Measurements from ENCODE around the gene KCNMA1.

KCNMA1 gene

DNA sequence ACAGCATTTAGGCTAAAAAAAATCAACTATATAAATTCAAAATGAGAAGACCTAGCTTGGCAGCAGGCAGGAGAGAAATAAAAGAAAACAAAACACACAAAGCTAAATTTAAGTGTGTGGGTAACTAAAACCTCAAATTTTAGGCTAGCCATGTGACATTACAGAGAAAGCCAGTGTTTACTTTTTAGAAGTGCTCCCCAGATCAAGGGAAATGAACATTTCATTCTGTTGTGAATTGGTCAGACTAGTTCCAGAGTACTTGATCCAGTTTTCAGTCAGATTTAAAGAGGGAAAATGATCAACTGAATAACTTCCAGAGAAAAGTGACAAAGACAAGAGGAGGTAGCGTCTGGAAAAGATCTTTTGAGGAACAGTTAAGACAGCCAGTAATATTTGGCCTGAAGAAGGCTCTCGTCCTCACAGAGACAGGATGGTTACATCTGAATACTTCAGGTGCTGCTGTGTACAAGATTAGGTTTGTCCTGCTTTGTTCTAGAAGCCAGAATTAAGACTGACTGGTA, 563.4 kb downstream of the KCNMA1 start:
- no peaks in the 10 kb centered on the region for H3K4me1 Mint-ChIP-seq (ENCODE audit: low read depth)
- no peak overlapping the region for H3K27ac Mint-ChIP-seq
- no peak overlapping the region for H3K4me3 Mint-ChIP-seq
- H3K36me3 Mint-ChIP-seq (ENCODE audit: low read depth): no peaks in the 10 kb centered on the region
- no peaks in the 10 kb centered on the region for H3K9me3 Mint-ChIP-seq
- H3K27me3 Mint-ChIP-seq (ENCODE audit: low read depth): peaks cover 3% of the 10 kb centered on the region

DNA sequence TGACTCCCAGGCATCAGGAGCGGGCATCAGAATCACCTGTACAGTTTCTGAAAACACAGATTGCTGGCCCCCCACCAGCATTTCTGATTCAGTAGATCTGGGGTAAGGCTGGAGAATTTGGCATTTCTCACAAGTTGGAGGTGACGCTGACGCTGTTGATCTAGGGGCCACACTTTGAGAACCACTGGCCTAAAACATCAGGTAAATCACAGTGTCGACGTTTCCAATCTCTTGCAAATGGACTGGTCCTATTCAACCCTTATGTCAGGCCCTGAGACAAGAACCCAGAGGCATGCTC, 564.0 kb downstream of the KCNMA1 start:
- Mint-ChIP-seq H3K36me3 (ENCODE audit: low read depth) (no peaks in the 10 kb centered on the region), H3K27me3 (ENCODE audit: low read depth) (peaks cover 3% of the 10 kb centered on the region), H3K27ac (no peak overlapping the region), H3K4me1 (ENCODE audit: low read depth) (no peaks in the 10 kb centered on the region), H3K4me3 (no peak overlapping the region), H3K9me3 (no peaks in the 10 kb centered on the region)

DNA sequence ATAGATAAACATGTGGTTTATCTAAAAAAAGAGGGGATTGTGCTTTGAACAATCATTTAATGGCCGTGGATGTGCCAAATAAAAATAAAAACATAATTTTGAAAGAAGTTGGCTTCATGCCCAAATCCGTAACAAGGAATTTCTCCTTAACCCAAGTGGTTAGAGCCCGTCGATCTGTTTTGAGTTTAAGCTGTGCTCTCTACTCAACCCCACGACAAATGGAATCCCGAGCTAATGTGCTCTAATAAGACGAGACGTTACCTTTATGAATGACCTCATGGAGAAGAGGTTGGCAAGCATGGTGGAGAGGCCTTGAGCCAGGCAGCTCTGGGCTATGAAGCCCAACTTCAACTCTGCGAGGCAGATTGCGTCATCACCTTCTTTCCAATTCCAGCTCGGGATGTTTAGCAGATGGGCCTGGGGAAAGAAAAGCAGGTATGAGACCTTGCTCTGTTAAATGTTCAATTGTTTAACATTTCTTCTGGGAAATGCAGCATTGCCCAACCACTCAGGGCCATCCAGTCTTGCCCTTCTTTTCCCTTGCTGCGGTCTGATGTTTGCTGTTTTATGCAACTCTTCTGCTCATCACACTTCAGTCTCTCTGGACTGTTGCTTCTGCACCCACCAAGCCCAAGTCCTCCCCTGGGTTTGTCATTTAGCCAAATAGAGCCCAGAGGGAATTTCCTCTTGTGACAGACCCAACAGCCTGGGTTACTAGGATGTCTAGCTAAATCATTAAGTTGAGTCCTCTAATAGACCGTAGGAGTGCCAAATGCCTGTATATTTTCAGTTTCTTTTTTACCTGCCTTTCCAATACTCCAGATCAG, 564.6 kb downstream of the KCNMA1 start:
- H3K4me1 Mint-ChIP-seq (ENCODE audit: low read depth): no peaks in the 10 kb centered on the region
- no peak overlapping the region for H3K4me3 Mint-ChIP-seq
- H3K36me3 Mint-ChIP-seq (ENCODE audit: low read depth): no peaks in the 10 kb centered on the region

DNA sequence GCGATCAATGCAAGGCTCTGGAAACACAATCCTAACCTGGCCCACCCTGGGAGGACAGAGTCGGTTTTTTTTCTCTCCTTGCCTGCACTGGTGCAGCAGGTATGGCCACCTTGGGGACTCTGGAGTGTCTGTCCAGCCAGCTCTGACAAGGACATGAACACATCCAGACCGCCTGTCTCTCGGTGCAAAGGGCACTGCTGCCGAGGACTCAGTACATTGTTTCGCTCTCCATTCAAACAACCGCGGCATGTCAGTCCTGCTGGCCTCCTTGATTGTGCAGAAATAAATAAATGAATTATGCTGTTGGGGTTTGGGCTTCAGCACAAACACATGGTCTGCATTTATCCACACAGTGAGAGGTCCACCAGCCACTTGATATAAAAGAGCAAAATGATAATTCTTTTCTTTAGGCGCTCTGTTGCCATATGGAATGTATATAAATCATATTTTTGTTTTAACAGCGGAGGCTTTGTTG, 565.2 kb downstream of the KCNMA1 start:
- Mint-ChIP-seq H3K27me3 (ENCODE audit: low read depth) (peaks cover 3% of the 10 kb centered on the region), H3K27ac (no peak overlapping the region), H3K4me3 (no peak overlapping the region), H3K36me3 (ENCODE audit: low read depth) (no peaks in the 10 kb centered on the region), H3K9me3 (no peaks in the 10 kb centered on the region), H3K4me1 (ENCODE audit: low read depth) (no peaks in the 10 kb centered on the region)

More for the DNA sequence above, 564.6 kb downstream of the KCNMA1 start:
- Mint-ChIP-seq H3K9me3 (no peaks in the 10 kb centered on the region), H3K27me3 (ENCODE audit: low read depth) (peaks cover 3% of the 10 kb centered on the region), H3K27ac (no peak overlapping the region)

DNA sequence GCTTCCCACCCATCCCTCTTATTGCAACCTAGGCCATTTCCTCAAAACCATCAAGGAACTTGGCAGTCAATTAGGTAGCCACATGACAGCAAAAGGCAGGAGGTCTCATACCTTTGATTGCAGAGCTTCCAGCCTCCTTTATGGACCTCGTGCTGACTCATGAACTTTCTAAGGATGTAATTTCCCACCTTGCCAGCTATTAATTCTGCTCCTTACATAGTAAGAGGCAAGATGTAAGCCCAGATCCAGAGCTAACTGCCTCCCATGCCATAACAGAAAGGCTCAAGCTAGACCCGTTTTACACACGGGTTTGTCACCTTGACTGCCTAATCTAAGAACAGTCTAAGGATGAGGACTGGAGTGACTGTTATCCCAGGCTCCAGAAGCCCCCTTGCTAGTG, 565.7 kb downstream of the KCNMA1 start:
- Mint-ChIP-seq H3K27me3 (ENCODE audit: low read depth) (peaks cover 3% of the 10 kb centered on the region), H3K4me1 (ENCODE audit: low read depth) (no peaks in the 10 kb centered on the region), H3K4me3 (no peak overlapping the region), H3K9me3 (no peaks in the 10 kb centered on the region), H3K27ac (no peak overlapping the region), H3K36me3 (ENCODE audit: low read depth) (no peaks in the 10 kb centered on the region)

DNA sequence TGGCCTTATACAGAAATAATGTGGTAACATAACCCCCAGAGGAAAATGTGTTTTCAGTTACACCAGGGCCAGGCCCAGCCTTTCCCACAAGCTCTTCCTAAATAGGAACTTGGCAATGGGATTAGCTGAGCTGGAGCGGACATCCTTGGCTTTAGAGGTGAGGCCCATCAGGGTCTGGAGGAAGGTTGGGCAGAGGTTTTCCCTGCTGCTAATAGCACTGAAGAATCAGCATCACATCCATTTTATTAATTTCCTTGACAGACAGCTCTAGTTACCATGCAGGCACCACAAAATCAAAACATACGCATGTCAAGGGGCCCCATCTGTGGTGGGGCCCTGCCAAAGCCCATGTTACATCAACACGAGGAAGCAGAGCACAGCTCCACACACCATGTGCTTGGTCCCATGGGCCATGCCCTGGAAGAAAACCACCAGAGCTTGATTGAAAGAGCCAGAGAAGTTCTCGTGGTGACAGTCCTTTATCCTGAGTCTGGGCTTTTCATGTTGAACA, 566.6 kb downstream of the KCNMA1 start:
- Mint-ChIP-seq H3K9me3 (no peaks in the 10 kb centered on the region), H3K36me3 (ENCODE audit: low read depth) (no peaks in the 10 kb centered on the region), H3K4me1 (ENCODE audit: low read depth) (no peaks in the 10 kb centered on the region), H3K27me3 (ENCODE audit: low read depth) (peaks cover 3% of the 10 kb centered on the region), H3K4me3 (no peak overlapping the region), H3K27ac (no peak overlapping the region)

DNA sequence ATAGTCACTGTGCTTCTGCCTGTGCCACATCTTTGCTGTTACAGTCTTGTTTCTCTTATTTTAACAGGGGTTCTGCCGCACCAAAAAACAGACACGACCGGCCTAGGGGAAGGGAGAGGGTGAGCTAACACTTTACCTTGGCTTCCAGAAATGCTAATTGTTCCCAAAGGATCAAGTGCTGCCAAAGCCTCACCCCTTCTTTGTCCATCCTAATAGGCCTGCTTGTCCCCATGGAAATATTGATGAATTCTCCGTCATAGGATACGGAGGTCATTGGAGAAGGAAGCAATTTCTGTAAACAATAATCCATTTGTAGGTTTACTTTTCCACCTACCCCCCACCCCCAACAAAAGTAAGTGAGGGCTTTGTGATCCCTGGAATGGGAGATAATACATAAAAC, 567.3 kb downstream of the KCNMA1 start:
- Mint-ChIP-seq H3K4me1 (ENCODE audit: low read depth) (no peaks in the 10 kb centered on the region), H3K27me3 (ENCODE audit: low read depth) (peaks cover 3% of the 10 kb centered on the region), H3K27ac (no peak overlapping the region), H3K9me3 (no peaks in the 10 kb centered on the region), H3K4me3 (no peak overlapping the region), H3K36me3 (ENCODE audit: low read depth) (no peaks in the 10 kb centered on the region)

DNA sequence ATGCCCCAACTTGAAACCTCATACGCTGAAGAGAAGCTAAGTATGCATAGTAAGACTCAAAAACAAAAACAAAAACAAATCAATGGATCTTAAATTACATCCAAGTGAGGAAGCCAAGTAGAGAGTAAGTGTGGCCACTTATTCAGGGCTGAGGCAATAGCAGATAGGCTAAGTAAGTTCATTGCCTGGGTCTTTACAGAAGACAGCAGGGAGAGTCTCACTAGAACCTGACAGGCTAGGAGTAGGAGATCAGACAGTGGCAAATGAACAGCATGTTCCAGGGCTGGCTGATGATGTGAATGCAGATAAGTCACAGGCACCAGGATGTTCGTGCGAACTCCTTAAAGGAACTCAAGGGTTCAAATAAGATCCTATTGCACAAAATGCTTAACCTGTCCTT, 568.6 kb downstream of the KCNMA1 start:
- H3K36me3 Mint-ChIP-seq (ENCODE audit: low read depth): no peaks in the 10 kb centered on the region
- H3K4me3 Mint-ChIP-seq: no peak overlapping the region
- no peak overlapping the region for H3K27ac Mint-ChIP-seq
- no peaks in the 10 kb centered on the region for H3K27me3 Mint-ChIP-seq (ENCODE audit: low read depth)
- no peaks in the 10 kb centered on the region for H3K4me1 Mint-ChIP-seq (ENCODE audit: low read depth)
- no peaks in the 10 kb centered on the region for H3K9me3 Mint-ChIP-seq

DNA sequence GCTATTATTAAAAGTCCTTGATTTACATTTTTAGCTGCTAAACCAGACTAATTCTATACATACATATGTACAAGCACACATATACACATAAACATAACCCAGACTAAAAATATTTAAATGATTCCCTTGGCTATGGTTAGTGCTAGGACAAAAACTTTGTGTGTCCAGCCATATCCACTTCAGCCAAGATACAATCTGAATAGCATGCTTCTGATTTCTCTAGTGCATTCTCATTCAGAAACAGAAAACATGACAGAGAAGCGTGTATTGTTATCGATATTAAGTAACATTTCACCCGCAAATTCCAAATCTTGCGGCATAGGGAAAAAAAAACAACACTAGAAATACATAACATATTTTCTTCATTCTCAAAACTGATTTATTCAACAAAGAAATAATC, 569.3 kb downstream of the KCNMA1 start:
- H3K36me3 Mint-ChIP-seq (ENCODE audit: low read depth): no peaks in the 10 kb centered on the region
- H3K9me3 Mint-ChIP-seq: no peaks in the 10 kb centered on the region
- H3K27ac Mint-ChIP-seq: no peak overlapping the region
- no peak overlapping the region for H3K4me3 Mint-ChIP-seq
- H3K4me1 Mint-ChIP-seq (ENCODE audit: low read depth): no peaks in the 10 kb centered on the region
- no peaks in the 10 kb centered on the region for H3K27me3 Mint-ChIP-seq (ENCODE audit: low read depth)

DNA sequence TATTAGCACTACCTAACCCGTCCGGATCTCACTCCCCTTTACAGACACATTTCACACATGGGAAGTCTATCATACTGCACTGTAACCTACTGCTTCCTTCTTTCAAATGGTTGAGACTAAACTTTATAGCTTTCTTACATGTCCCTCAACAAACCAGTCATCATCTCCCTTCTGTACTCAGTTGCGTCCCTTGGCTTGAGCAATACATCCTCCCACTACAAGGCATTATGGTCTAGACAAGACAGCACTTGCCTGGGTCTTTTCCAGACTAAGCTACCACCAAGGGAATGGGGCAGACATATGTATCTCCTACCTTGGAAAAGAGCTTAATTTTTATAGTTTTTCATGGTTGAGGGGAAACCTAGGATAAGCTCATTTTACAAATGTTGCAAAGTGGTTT, 575.2 kb downstream of the KCNMA1 start:
- Mint-ChIP-seq H3K36me3 (ENCODE audit: low read depth) (no peaks in the 10 kb centered on the region), H3K4me1 (ENCODE audit: low read depth) (no peaks in the 10 kb centered on the region), H3K9me3 (no peaks in the 10 kb centered on the region), H3K27ac (no peak overlapping the region), H3K4me3 (no peak overlapping the region), H3K27me3 (ENCODE audit: low read depth) (no peaks in the 10 kb centered on the region)

DNA sequence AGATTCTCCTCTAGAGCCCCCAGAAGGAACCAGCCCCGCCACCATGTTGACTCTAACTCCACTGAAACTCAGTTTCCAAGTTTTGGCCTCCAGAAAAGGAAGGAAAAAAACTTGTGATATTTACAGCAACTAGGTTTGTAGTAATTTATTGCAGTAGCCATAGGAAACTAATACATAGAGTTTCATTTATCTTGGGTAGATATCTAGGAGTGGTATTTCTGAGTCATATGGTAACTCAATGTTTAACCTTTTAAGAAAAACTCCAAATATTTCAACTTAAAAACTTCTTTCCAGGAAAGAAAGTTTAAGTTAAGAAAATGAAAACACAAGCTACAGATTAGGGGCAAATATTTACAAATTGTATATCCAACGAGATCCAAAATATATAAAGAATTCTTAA, 576.7 kb downstream of the KCNMA1 start:
- Mint-ChIP-seq H3K9me3 (no peaks in the 10 kb centered on the region), H3K4me3 (no peak overlapping the region), H3K36me3 (ENCODE audit: low read depth) (no peaks in the 10 kb centered on the region), H3K27ac (no peak overlapping the region), H3K4me1 (ENCODE audit: low read depth) (no peaks in the 10 kb centered on the region), H3K27me3 (ENCODE audit: low read depth) (no peaks in the 10 kb centered on the region)

DNA sequence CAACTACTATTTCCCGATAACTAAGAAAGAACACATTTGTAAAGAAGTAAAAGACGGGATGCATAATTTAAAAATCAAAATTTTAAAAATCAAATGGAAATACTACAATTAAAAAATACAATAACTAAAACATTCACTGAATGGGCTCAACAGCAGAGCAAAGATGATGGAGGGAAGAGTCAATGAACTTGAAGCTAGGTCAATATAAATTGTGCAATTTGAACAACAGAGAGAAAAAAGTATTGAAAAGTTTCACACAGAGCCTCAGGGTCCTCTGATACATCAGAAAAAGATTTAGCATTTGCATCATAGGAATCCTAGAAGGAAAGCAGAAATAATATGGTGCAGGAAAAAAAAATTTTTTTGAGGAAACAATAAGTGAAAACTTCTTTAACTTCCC, 581.0 kb downstream of the KCNMA1 start:
- no peaks in the 10 kb centered on the region for H3K9me3 Mint-ChIP-seq
- no peak overlapping the region for H3K27ac Mint-ChIP-seq
- H3K27me3 Mint-ChIP-seq (ENCODE audit: low read depth): no peaks in the 10 kb centered on the region
- no peak overlapping the region for H3K4me3 Mint-ChIP-seq
- H3K36me3 Mint-ChIP-seq (ENCODE audit: low read depth): no peaks in the 10 kb centered on the region
- H3K4me1 Mint-ChIP-seq (ENCODE audit: low read depth): no peaks in the 10 kb centered on the region

DNA sequence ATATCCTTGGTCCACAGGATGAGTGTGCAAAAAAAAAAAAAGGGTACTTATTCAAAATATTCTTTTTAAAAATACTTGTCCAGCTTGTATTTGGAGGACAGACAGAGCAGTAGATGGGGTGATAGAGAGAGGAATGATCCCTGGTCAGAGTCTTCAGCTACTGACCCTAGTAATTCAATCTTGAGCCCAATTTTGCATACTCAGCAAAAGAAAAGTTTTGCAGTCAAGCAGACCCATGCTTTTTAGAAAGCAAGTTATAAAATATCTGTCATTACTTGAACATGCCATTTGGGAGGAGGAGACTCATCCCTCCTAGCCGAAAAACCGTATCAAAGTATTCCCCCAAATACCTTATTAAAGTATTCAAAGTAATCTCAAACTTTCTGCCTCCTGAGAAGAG, 585.0 kb downstream of the KCNMA1 start:
- Mint-ChIP-seq H3K9me3 (no peaks in the 10 kb centered on the region), H3K4me3 (no peak overlapping the region), H3K27me3 (ENCODE audit: low read depth) (no peaks in the 10 kb centered on the region), H3K27ac (no peak overlapping the region), H3K36me3 (ENCODE audit: low read depth) (no peaks in the 10 kb centered on the region), H3K4me1 (ENCODE audit: low read depth) (no peaks in the 10 kb centered on the region)

DNA sequence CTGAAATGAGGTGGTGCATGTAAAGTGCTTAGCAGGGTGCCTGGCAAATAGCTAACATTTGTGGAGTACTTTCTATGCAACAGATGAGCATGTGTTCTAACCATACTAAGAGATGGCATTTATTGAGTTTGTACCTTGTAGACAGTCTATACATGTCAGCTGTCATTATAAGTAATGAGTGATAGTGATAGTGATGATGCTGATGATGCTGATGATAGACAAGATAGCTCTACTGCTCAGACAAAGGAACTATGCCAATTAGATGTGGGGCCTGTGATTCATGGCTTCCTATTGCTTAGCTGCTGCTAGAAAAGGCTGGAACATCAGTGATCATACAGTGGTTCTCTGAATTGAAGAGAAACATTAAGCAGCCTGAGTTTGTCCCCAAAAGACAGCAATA, 585.8 kb downstream of the KCNMA1 start:
- Mint-ChIP-seq H3K9me3 (no peaks in the 10 kb centered on the region), H3K4me1 (ENCODE audit: low read depth) (no peaks in the 10 kb centered on the region), H3K27me3 (ENCODE audit: low read depth) (no peaks in the 10 kb centered on the region), H3K27ac (no peak overlapping the region), H3K36me3 (ENCODE audit: low read depth) (no peaks in the 10 kb centered on the region), H3K4me3 (no peak overlapping the region)

DNA sequence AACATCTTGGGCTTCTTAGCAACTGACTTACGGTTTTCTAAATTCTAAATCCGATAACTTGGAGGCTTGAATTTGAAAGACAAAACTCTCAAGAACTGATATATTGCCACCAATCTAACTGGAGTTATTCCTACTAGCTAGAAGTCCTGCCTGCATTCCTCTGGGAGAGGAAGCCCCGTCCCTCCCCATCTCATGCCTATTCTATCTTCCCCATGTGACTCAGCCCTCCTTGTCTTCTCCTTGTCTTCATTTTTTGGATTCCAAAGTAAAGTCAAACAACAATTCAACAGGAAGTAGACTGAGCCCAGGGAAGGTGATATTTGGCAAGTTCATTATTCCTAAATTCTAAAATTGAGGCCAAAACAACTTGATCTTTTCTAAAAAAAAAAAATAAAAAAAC, 587.7 kb downstream of the KCNMA1 start:
- Mint-ChIP-seq H3K27me3 (ENCODE audit: low read depth) (no peaks in the 10 kb centered on the region), H3K27ac (no peak overlapping the region)

More for the DNA sequence above, 587.7 kb downstream of the KCNMA1 start:
- no peaks in the 10 kb centered on the region for H3K4me1 Mint-ChIP-seq (ENCODE audit: low read depth)
- no peak overlapping the region for H3K4me3 Mint-ChIP-seq
- no peaks in the 10 kb centered on the region for H3K9me3 Mint-ChIP-seq
- H3K36me3 Mint-ChIP-seq (ENCODE audit: low read depth): no peaks in the 10 kb centered on the region

Data from T-helper 1 cell treated with Interleukin-12 subunit alpha and Interleukin-12 subunit beta and Interleukin-4 antibody, amounts not matched to agents 30 μg/mL and 1 μg/mL, for 36 hours (primary cell).